IMR-90 (cell line): ENCODE data around the gene RAP1GAP. TPM values are rescaled to one million over a fixed set of nuclear protein-coding genes. Genes with fewer than 3 reads are reported as not detected.

Experiments used
- ATAC-seq: fragments of 200-7000 bp; cut with Tn5 transposase; 2 replicates; pipeline ENCODE4 v1.9.1; 2020; ENCODE audit warnings: low read depth, mild to moderate bottlenecking, moderate library complexity
- BruUV-seq: library from RNA; stranded (reverse); fragments of 400-500 nt; replicated peaks from 2 replicates; lab custom pipeline; 2021; lab: Mats Ljungman, UMichigan
- CTCF ChIA-PET: fragments of 300-600 bp; formaldehyde crosslinking; extraction: SDS; loops from one replicate; lab custom pipeline; 2021; ENCODE audit warnings: antibody characterized with exemption; lab: Yijun Ruan, JAX
- POLR2A ChIA-PET: fragments of 300-600 bp; sonication (Branson Sonifier 250); formaldehyde crosslinking; loops from one replicate; lab custom pipeline; 2022; ENCODE audit warnings: antibody characterized with exemption; ENCODE audit not compliant: unreplicated experiment; lab: Charles Lee
- DNase-seq: peaks from one replicate; pipeline ENCODE4 v3.0.0; 2013
- H2AFZ ChIP-seq: replicated peaks from 2 replicates; pipeline ENCODE3; 2013; ENCODE audit warnings: low read length, mild to moderate bottlenecking; ENCODE audit not compliant: poor library complexity
- H2AK5ac ChIP-seq: 2 replicates; pipeline ENCODE4 v1.6.1; 2013; ENCODE audit warnings: low read depth, low read length, inconsistent platforms
- H2AK9ac ChIP-seq: replicated peaks from 2 replicates; pipeline ENCODE3; 2013; ENCODE audit warnings: mild to moderate bottlenecking, low read depth, low read length, moderate library complexity; ENCODE audit not compliant: poor library complexity
- H2BK120ac ChIP-seq: 2 replicates; pipeline ENCODE4 v1.6.1; 2013; ENCODE audit warnings: low read depth, low read length, inconsistent platforms
- H2BK15ac ChIP-seq: 3 replicates; pipeline ENCODE4 v1.6.1; 2013; ENCODE audit warnings: low read depth, low read length, inconsistent platforms
- H2BK20ac ChIP-seq: 2 replicates; pipeline ENCODE4 v1.6.1; 2013; ENCODE audit warnings: low read depth, mild to moderate bottlenecking, inconsistent platforms, low read length, moderate library complexity
- H2BK5ac ChIP-seq: 2 replicates; pipeline ENCODE4 v1.6.1; 2013; ENCODE audit warnings: mild to moderate bottlenecking, low read depth, low read length, inconsistent platforms; ENCODE audit not compliant: poor library complexity, severe bottlenecking
- H3K14ac ChIP-seq: replicated peaks from 2 replicates; pipeline ENCODE4 v1.6.1; 2013; ENCODE audit warnings: low read depth, low read length, inconsistent platforms
- H3K18ac ChIP-seq: 2 replicates; pipeline ENCODE4 v1.6.1; 2013; ENCODE audit warnings: low read depth, low read length, control low read depth
- H3K23ac ChIP-seq: 2 replicates; pipeline ENCODE4 v1.6.1; 2013; ENCODE audit warnings: low read depth, low read length, inconsistent platforms
- H3K27ac ChIP-seq: 2 replicates; pipeline ENCODE4 v1.5.1; 2013; ENCODE audit warnings: mild to moderate bottlenecking, control low read depth, low read length; ENCODE audit not compliant: insufficient read depth
- H3K27me3 ChIP-seq: 2 replicates; pipeline ENCODE4 v1.6.1; 2013; ENCODE audit warnings: low read length; ENCODE audit not compliant: control insufficient read depth, insufficient read depth
- H3K36me3 ChIP-seq: 2 replicates; pipeline ENCODE4 v1.6.1; 2013; ENCODE audit warnings: low read length, mixed read lengths; ENCODE audit not compliant: control insufficient read depth, insufficient read depth
- H3K4ac ChIP-seq: 2 replicates; pipeline ENCODE4 v1.6.1; 2013; ENCODE audit warnings: low read depth, low read length, inconsistent platforms
- H3K4me1 ChIP-seq: 2 replicates; pipeline ENCODE4 v1.6.1; 2013; ENCODE audit warnings: low read length, mixed read lengths; ENCODE audit not compliant: control insufficient read depth, insufficient read depth
- H3K4me2 ChIP-seq: 2 replicates; pipeline ENCODE4 v1.6.1; 2013; ENCODE audit warnings: low read depth, mild to moderate bottlenecking, control low read depth, low read length, moderate library complexity
- H3K4me3 ChIP-seq: 2 replicates; pipeline ENCODE4 v1.5.1; 2013; ENCODE audit warnings: low read depth, mild to moderate bottlenecking, control low read depth, low read length, moderate library complexity; ENCODE audit not compliant: insufficient read depth
- H3K56ac ChIP-seq: 2 replicates; pipeline ENCODE4 v1.6.1; 2013; ENCODE audit warnings: low read length, inconsistent platforms; ENCODE audit not compliant: insufficient read depth; ENCODE audit errors: extremely low read depth
- H3K79me1 ChIP-seq, 2 experiments: 2 replicates each; pipeline ENCODE4 v1.6.1; 2013; ENCODE audit warnings: low read length in 2 of 2, inconsistent platforms in 1 of 2, low read depth in 1 of 2
- H3K9ac ChIP-seq: 2 replicates; pipeline ENCODE4 v1.6.1; 2013; ENCODE audit warnings: low read depth, low read length, control low read depth
- H3K9me1 ChIP-seq: 2 replicates; pipeline ENCODE4 v1.6.1; 2013; ENCODE audit warnings: low read length, inconsistent platforms; ENCODE audit not compliant: insufficient read depth
- H3K9me3 ChIP-seq: 2 replicates; pipeline ENCODE4 v1.6.1; 2013; ENCODE audit warnings: low read length; ENCODE audit not compliant: control insufficient read depth, insufficient read depth
- H4K20me1 ChIP-seq: 2 replicates; pipeline ENCODE4 v1.6.1; 2013; ENCODE audit warnings: low read length, inconsistent platforms; ENCODE audit not compliant: insufficient read depth
- H4K5ac ChIP-seq: 2 replicates; pipeline ENCODE4 v1.6.1; 2013; ENCODE audit warnings: mild to moderate bottlenecking, low read depth, low read length, control low read depth
- H4K8ac ChIP-seq, 2 experiments: 2 replicates each; pipeline ENCODE4 v1.6.1; 2013; ENCODE audit warnings: low read depth in 2 of 2, low read length in 2 of 2, control low read depth in 1 of 2, inconsistent platforms in 1 of 2
- H4K91ac ChIP-seq: 2 replicates; pipeline ENCODE4 v1.6.1; 2013; ENCODE audit warnings: low read depth, low read length, inconsistent platforms; ENCODE audit not compliant: insufficient read depth
- CEBPB ChIP-seq: IDR thresholded peaks from 2 replicates; pipeline ENCODE4 v1.6.1; 2012; ENCODE audit warnings: low read depth, low read length, improper control_type of control experiment
- CHD1 ChIP-seq: IDR thresholded peaks from 2 replicates; pipeline ENCODE4 v1.6.1; 2012; ENCODE audit warnings: low read depth, low read length, improper control_type of control experiment
- FOS ChIP-seq: fragments of 150-350 bp; IDR thresholded peaks from 2 replicates; pipeline ENCODE4 v1.6.1; 2016; ENCODE audit warnings: low read depth, low read length
- MAFK ChIP-seq: IDR thresholded peaks from 2 replicates; pipeline ENCODE4 v1.6.1; 2012; ENCODE audit warnings: low read depth, low read length, improper control_type of control experiment
- MAZ ChIP-seq: IDR thresholded peaks from 2 replicates; pipeline ENCODE4 v1.6.1; 2012; ENCODE audit warnings: low read depth, mild to moderate bottlenecking, low read length, improper control_type of control experiment, moderate library complexity, borderline replicate concordance
- MXI1 ChIP-seq: IDR thresholded peaks from 2 replicates; pipeline ENCODE4 v1.6.1; 2012; ENCODE audit warnings: low read depth, mild to moderate bottlenecking, low read length, moderate library complexity, borderline replicate concordance
- NFE2L2 ChIP-seq: fragments of 150-350 bp; IDR thresholded peaks from 2 replicates; pipeline ENCODE4 v1.6.1; 2016; ENCODE audit warnings: low read depth, mild to moderate bottlenecking, low read length
- POLR2A ChIP-seq: IDR thresholded peaks from 2 replicates; pipeline ENCODE4 v1.6.1; 2012; ENCODE audit warnings: mild to moderate bottlenecking, low read depth, low read length
- RAD21 ChIP-seq: IDR thresholded peaks from 2 replicates; pipeline ENCODE4 v1.6.1; 2012; ENCODE audit warnings: low read length, improper control_type of control experiment
- WGBS, 2 experiments: methylation state at CpG; one replicate each; pipeline versions ENCODE4 v1.1.5 to v1.1.7; 2013; ENCODE audit warnings: missing lambda C conversion rate in 2 of 2; ENCODE audit not compliant: insufficient read length in 1 of 2; ENCODE audit errors: extremely low coverage in 2 of 2; 5-methylcytosine and 5-hydroxymethylcytosine counted together
- dilution Hi-C: fragments of 300-500 bp; cut with HindIII; formaldehyde crosslinking; loops from one replicate; pipeline ENCODE4 v1.14.3; 2018; ENCODE audit warnings: low sequenced_read_pairs; ENCODE audit not compliant: unreplicated experiment
- in situ Hi-C: fragments of 300-500 bp; cut with MboI; formaldehyde crosslinking; loops from 3 replicates; pipeline ENCODE4 v1.14.3; 2019; ENCODE audit warnings: low sequenced_read_pairs, inconsistent platforms, mixed read lengths
- intact Hi-C: fragments of 100-400 bp; cut with micrococcal nuclease; formaldehyde crosslinking; loops from 2 replicates; pipeline ENCODE4 v1.10.0; 2022
- polyA plus RNA-seq, 3 experiments: library from polyadenylated mRNA; depleted of rRNA; stranded (reverse); fragments of >200 nt; gene quantifications; 2 replicates each; pipeline ENCODE4 v1.2.3, GENCODE V29; 2012; ENCODE audit warnings: low replicate concordance in 1 of 3
- total RNA-seq: library from RNA; depleted of rRNA; stranded (reverse); fragments of >200 nt; gene quantifications from 2 replicates; pipeline ENCODE4 v1.2.3, GENCODE V29; 2012
- TF ChIP-seq, protein P1 (sequence below): fragments of 150-350 bp; IDR thresholded peaks from 2 replicates; pipeline ENCODE4 v1.6.1; 2017; ENCODE audit warnings: mild to moderate bottlenecking, antibody characterized with exemption, low read length, low read depth

The RAP1GAP gene
- total and polyA plus RNA-seq, 2 of the 4 experiments (the other 2 are of a cell fraction), result under 0.01 to 0.10 TPM

DNA sequence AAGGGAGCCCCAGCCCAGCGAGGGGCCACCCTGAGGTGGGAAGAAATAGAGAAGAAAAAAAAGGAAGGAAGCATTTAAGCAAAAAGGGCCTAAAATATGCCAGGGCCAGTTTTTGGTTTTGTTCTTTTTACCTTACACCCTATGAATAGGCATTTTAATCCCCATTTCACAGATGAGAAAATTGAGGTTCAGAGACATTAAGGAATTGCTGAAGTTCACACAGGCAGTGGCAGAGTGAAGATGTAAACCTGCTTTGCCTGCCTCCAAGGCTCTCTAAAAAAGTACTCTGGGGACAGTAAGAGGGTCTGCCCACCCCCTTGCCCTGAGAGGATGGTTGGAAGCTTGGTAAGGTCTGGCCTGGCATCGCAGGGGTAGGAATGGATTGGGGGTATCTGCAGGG, 19.8 kb downstream of the RAP1GAP start:
- Histone ChIP-seq H3K4me3 (no peak overlapping the region), H2BK5ac (no peak overlapping the region), H3K9me1 (no peaks in the 10 kb centered on the region), H2BK20ac (no peak overlapping the region), H3K4me1 (peaks cover 3% of the 10 kb centered on the region; the same call in 1 of the 2 replicates), H4K20me1 (peaks cover 4% of the 10 kb centered on the region; the same call in 1 of the 2 replicates), H3K9me3 (no peaks in the 10 kb centered on the region), H3K79me1 (no peaks in the 10 kb centered on the region), H4K8ac (no peak overlapping the region), H3K23ac (no peak overlapping the region), H3K4ac (no peak overlapping the region), H2AK9ac (no peak overlapping the region), H3K9ac (no peak overlapping the region), H3K27ac (no peak overlapping the region), H2AK5ac (no peak overlapping the region), H3K27me3 (peaks cover 57% of the 10 kb centered on the region), H3K56ac (no peak overlapping the region), H3K36me3 (no peaks in the 10 kb centered on the region), H3K4me2 (no peak overlapping the region), H2AFZ (no peak overlapping the region), H4K91ac (no peak overlapping the region), H4K5ac (no peak overlapping the region), H3K14ac (no peak overlapping the region), H2BK15ac (no peak overlapping the region), H3K18ac (no peak overlapping the region), H2BK120ac (no peak overlapping the region)
- TF ChIP-seq MAZ, result no peak
- TF ChIP-seq MXI1, result no peak
- no peak for TF ChIP-seq CHD1
- no peak for TF ChIP-seq RAD21
- TF ChIP-seq MAFK, result no peak
- TF ChIP-seq POLR2A, result no peak
- no peak for TF ChIP-seq FOS
- no peak for TF ChIP-seq CEBPB
- no peak for TF ChIP-seq NFE2L2
- TF ChIP-seq, protein P1, sequence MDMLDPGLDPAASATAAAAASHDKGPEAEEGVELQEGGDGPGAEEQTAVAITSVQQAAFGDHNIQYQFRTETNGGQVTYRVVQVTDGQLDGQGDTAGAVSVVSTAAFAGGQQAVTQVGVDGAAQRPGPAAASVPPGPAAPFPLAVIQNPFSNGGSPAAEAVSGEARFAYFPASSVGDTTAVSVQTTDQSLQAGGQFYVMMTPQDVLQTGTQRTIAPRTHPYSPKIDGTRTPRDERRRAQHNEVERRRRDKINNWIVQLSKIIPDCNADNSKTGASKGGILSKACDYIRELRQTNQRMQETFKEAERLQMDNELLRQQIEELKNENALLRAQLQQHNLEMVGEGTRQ, result no peak
- dilution Hi-C loops (no loop called here), in situ Hi-C loops (no loop called here), intact Hi-C loops (no loop called here)
- POLR2A ChIA-PET, result no interaction called here
- WGBS, 2 experiments, result no CpG with 5 or more reads among the region's 2 CpGs
- CTCF ChIA-PET, result interaction anchor here (1.0 kb wide), 1 partner anchor 9 kb away, joined by 3 read pairs; no protein-coding TSS in a partner anchor
- no TSS peak for BruUV-seq
- DNase-seq, result no peak
- ATAC-seq, result no peak
